Testis (tissue), 5 donors: ENCODE measurements around the gene CPNE1. TPM values are rescaled to one million over a fixed set of nuclear protein-coding genes. Genes with fewer than 3 reads are reported as not detected.
"Not testable (repeated sequence)": the region's sequence is repeated elsewhere in the genome, so short reads cannot be mapped to it uniquely, and the experiment has no call there.

Experiments
- DNase-seq: peaks from one replicate; pipeline ENCODE4 v3.0.0-alpha.2; 2019
- H3K27ac ChIP-seq, 2 donors: fragments of 200-600 bp; sonication (generic); one replicate each; pipeline ENCODE4 v1.5.1; 2019
- H3K27me3 ChIP-seq: fragments of 200-600 bp; sonication (generic); one replicate; pipeline ENCODE4 v1.5.1; 2019
- H3K36me3 ChIP-seq: fragments of 200-600 bp; sonication (generic); one replicate; pipeline ENCODE4 v1.5.1; 2017; ENCODE audit warnings: low read depth; ENCODE audit errors: missing control alignments
- H3K4me1 ChIP-seq: fragments of 200-600 bp; sonication (generic); one replicate; pipeline ENCODE4 v1.5.1; 2019
- H3K4me3 ChIP-seq, 2 donors: fragments of 200-600 bp; sonication (generic); one replicate each; pipeline ENCODE4 v1.5.1; 2017 to 2019
- H3K9me3 ChIP-seq: fragments of 200-600 bp; sonication (generic); one replicate; pipeline ENCODE4 v1.5.1; 2017
- POLR2A ChIP-seq: fragments of 450-650 bp; IDR thresholded peaks from one replicate; pipeline ENCODE4 v1.6.1; 2017; ENCODE audit warnings: antibody characterized with exemption, mild to moderate bottlenecking, moderate library complexity
- WGBS, 2 donors: methylation state at CpG; one replicate each; pipeline ENCODE4 v1.1.5; 2018; 5-methylcytosine and 5-hydroxymethylcytosine counted together
- intact Hi-C: fragments of 100-400 bp; cut with DNase I; formaldehyde crosslinking; loops from one replicate; pipeline ENCODE4 v1.15.1; 2023; ENCODE audit warnings: low total_unique reads
- long read RNA-seq, 2 donors: transcript quantifications; one replicate each; lab custom pipeline, GENCODE V29; 2026
- polyA plus RNA-seq: library from polyadenylated mRNA; stranded (reverse); fragments of 350-450 nt; fragmentation: Illumina TruSeq; extraction: RNeasy Lipid Tissue Mini Kit (QIAGEN cat#74804); gene quantifications from one replicate; pipeline ENCODE4 v1.2.3, GENCODE V29; 2014; ENCODE audit warnings: low read depth, low replicate concordance; ENCODE audit not compliant: insufficient read depth
- total RNA-seq, 2 donors: library from RNA; depleted of rRNA; stranded (reverse); fragments of >200 nt; gene quantifications; one replicate each; pipeline ENCODE4 v1.2.3, GENCODE V29; 2016
- TF ChIP-seq, protein P1 (sequence below), 3 experiments: fragments of 450-650 bp in 2 of 3; fragments of 200-600 bp in 1 of 3; sonication (generic) in 1 of 3; IDR thresholded peaks; one replicate each; pipeline ENCODE4 v1.5.1; 2016 to 2019; ENCODE audit warnings: antibody characterized with exemption in 3 of 3, mild to moderate bottlenecking in 2 of 3, moderate library complexity in 1 of 3

The CPNE1 gene
- total RNA-seq (100 to 1,000 TPM in 1 of 2 donors, 10 to 100 TPM in 1; 60.6 to 103 TPM), polyA plus RNA-seq (105 TPM)
- long read RNA-seq, donor 1, transcript CPNE1-221 (2 exons, 625 nt) = major isoform, 74 of 104 reads
- long read RNA-seq, donor 1, transcript CPNE1-204 (16 exons, 1,928 nt) = minor isoform, 7 of 104 reads
- long read RNA-seq, donor 1, partial matches to known transcripts = 11 of 104 reads
- long read RNA-seq, donor 1, other reads (novel, unspliced or antisense) = 7 of 104 reads
- long read RNA-seq, donor 2, transcript CPNE1-221 (2 exons, 625 nt) = major isoform, 34 of 40 reads
- long read RNA-seq, donor 2, partial matches to known transcripts = 0 of 40 reads
- long read RNA-seq, donor 2, other reads (novel, unspliced or antisense) = 0 of 40 reads

DNA sequence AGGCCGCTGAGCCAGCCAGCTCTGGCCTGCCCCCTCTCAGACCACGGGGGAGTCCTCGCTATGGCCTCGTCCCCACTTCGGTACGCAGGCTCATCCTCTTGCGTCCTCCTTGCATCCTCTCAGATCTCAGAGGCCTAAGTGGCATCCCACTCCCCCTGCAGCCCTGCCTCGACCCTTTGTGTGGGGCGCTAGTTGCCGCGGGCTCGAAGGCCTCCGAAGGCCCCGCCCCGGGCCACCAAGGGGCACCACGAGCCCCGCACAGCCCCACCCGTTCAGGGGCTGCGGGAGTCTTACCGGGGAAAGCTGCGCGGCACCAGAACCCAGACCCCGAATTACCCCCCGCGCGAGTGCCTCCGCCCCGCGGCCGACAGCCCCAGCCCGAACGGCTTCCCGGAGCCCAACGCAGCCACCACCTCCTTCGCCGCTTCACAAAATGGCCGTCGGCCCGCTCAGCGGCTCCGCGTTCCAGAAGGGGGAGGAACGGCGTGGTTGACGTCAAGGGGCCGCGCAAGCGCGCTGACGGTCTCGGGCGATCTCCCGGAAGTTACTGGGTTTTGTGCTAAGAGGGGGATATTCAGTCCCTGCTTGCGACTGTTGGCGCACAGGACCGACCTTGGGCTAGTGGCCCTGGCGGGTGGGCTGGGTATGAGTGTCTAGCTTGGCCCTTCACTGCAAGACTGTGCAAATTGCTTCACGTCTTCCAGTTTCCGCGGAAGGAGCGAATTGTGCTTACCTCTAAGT is at the start of gene CPNE1, which contains the start of gene RBM12:
TSS of gene CPNE1 (minus strand) at position 435 of the 741 bp plus-strand sequence. CDS start 31,977 bp downstream, outside the sequence.
TSS of gene RBM12 (minus strand) at position 435 of the 741 bp plus-strand sequence. CDS start 9,578 bp downstream, outside the sequence.
- peaks cover 16% of the 10 kb centered on the region for H3K4me1 ChIP-seq
- H3K36me3 ChIP-seq = no peaks in the 10 kb centered on the region
- TF ChIP-seq, protein P1, sequence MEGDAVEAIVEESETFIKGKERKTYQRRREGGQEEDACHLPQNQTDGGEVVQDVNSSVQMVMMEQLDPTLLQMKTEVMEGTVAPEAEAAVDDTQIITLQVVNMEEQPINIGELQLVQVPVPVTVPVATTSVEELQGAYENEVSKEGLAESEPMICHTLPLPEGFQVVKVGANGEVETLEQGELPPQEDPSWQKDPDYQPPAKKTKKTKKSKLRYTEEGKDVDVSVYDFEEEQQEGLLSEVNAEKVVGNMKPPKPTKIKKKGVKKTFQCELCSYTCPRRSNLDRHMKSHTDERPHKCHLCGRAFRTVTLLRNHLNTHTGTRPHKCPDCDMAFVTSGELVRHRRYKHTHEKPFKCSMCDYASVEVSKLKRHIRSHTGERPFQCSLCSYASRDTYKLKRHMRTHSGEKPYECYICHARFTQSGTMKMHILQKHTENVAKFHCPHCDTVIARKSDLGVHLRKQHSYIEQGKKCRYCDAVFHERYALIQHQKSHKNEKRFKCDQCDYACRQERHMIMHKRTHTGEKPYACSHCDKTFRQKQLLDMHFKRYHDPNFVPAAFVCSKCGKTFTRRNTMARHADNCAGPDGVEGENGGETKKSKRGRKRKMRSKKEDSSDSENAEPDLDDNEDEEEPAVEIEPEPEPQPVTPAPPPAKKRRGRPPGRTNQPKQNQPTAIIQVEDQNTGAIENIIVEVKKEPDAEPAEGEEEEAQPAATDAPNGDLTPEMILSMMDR (IDR thresholded peaks at IDR 0.05) = no peak
- TF ChIP-seq POLR2A = peak; percentile 88
- intact Hi-C loops = no loop called here
- no peaks in the 10 kb centered on the region for H3K9me3 ChIP-seq
- DNase-seq = peak; percentile 92
- H3K4me3 ChIP-seq = peak within 1 kb of the TSS; percentile 96 to 97
- H3K27ac ChIP-seq = peak within 1 kb of the TSS; percentile 97 to 99
- H3K27me3 ChIP-seq = no peaks in the 10 kb centered on the region
- WGBS, 2 donors = 0 to 1% methylated on average over 25 to 31 of the region's 61 CpGs

DNA sequence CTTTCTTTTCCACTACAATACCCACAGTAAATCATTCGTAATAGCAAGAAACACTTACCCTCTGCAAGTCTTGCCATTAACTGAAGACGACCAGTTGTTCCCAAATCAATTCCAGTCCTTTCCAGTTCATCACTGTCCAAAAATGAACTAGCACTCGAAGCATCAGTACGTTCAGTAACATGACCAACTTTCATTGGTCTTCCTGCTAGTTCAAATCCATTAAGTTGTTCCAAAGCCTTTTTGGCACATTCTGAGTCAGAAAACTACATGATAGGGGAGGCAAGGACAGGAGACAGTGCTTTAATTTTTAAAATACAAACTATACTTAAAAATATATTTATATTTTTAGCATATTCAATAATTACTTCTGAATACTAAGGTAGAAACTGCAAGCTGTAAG is 49.4 kb upstream of the CPNE1 start:
- H3K27ac ChIP-seq = no peak overlapping the region
- no peak overlapping the region for H3K4me3 ChIP-seq
- TF ChIP-seq POLR2A = no peak
- TF ChIP-seq, protein P1 (IDR thresholded peaks at IDR 0.05) = no peak
- DNase-seq = no peak
- H3K27me3 ChIP-seq = no peaks in the 10 kb centered on the region
- intact Hi-C loops = no loop called here
- no peaks in the 10 kb centered on the region for H3K4me1 ChIP-seq
- H3K36me3 ChIP-seq = no peaks in the 10 kb centered on the region
- H3K9me3 ChIP-seq = no peaks in the 10 kb centered on the region
- WGBS, 2 donors = 58 to 62% methylated on average over 4 of the region's 4 CpGs

DNA sequence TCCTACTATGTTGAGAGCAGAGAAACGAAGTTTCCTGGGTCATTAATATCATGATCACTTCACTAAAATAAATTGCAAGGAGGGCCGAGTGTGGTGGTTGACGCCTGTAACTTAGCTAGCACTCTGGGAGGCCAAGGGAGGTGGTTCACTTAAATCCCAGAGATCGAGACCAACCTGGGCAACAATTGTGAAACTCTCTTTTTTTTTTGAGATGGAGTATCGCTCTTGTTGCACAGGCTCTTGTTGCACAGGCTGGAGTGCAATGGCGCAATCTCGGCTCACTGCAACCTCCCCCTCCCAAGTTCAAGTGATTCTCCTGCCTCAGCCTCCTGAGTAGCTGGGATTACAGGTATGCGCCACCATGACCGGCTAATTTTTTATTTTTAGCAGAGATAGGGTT is 48.4 kb upstream of the CPNE1 start:
- H3K4me1 ChIP-seq, H3K27me3 ChIP-seq, H3K36me3 ChIP-seq, intact Hi-C loops, H3K27ac ChIP-seq, H3K4me3 ChIP-seq, H3K9me3 ChIP-seq, DNase-seq: not testable (repeated sequence)
- WGBS, 2 donors = 87 to 93% methylated on average over 8 to 9 of the region's 9 CpGs

DNA sequence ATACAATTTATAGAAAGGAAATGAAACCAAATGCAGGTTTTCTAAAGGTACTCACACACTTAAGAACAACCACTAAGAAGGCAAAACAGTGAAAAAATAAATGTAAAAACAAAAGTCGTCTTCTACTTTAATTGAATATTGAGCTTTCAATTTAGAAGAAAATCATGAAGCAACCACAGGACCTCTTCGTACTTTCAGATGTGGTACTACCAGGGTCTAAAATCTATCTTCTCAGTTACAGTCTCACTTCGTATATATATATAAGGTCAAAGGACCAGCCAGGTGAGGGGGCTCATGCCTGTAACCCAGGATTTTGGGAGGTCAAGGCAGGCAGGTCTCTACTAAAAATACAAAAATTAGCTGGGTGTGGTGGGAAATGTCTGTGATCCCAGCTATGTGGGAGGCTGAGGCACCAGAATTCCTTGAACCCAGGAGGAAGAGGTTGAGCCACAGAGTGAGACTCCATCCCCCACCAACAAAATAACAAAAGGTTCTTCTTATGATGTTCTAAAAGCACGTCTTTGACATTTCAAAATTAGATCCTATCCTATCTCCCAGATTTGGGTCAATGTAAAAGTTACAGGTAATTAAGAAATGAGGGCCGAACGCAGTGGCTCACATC is 47.0 kb upstream of the CPNE1 start:
- H3K9me3 ChIP-seq = no peaks in the 10 kb centered on the region
- H3K27me3 ChIP-seq = no peaks in the 10 kb centered on the region
- H3K4me3 ChIP-seq = no peak overlapping the region
- no peak overlapping the region for H3K27ac ChIP-seq
- DNase-seq = no peak
- WGBS, 2 donors = 65 to 67% methylated on average over 6 of the region's 6 CpGs
- intact Hi-C loops = no loop called here
- H3K36me3 ChIP-seq = no peaks in the 10 kb centered on the region
- TF ChIP-seq, protein P1 (IDR thresholded peaks at IDR 0.05) = no peak
- TF ChIP-seq POLR2A = no peak
- H3K4me1 ChIP-seq = no peaks in the 10 kb centered on the region
